Measurements from ENCODE around the gene CORO7.

Gene CORO7

GRCh38 chr16:4416200-4417032, at the start of gene CORO7:
Gene CORO7 (minus strand): TSS chr16:4416596. CDS start chr16:4416518, 78 bp downstream.
- TF ChIP-seq, protein P1, sequence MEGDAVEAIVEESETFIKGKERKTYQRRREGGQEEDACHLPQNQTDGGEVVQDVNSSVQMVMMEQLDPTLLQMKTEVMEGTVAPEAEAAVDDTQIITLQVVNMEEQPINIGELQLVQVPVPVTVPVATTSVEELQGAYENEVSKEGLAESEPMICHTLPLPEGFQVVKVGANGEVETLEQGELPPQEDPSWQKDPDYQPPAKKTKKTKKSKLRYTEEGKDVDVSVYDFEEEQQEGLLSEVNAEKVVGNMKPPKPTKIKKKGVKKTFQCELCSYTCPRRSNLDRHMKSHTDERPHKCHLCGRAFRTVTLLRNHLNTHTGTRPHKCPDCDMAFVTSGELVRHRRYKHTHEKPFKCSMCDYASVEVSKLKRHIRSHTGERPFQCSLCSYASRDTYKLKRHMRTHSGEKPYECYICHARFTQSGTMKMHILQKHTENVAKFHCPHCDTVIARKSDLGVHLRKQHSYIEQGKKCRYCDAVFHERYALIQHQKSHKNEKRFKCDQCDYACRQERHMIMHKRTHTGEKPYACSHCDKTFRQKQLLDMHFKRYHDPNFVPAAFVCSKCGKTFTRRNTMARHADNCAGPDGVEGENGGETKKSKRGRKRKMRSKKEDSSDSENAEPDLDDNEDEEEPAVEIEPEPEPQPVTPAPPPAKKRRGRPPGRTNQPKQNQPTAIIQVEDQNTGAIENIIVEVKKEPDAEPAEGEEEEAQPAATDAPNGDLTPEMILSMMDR (IDR thresholded peaks at IDR 0.05; ENCODE audit: low read depth, low read length), result no peak
- DNase-seq (ENCODE audit: extremely low read depth, low read depth), result peak; percentile 48

DNA sequence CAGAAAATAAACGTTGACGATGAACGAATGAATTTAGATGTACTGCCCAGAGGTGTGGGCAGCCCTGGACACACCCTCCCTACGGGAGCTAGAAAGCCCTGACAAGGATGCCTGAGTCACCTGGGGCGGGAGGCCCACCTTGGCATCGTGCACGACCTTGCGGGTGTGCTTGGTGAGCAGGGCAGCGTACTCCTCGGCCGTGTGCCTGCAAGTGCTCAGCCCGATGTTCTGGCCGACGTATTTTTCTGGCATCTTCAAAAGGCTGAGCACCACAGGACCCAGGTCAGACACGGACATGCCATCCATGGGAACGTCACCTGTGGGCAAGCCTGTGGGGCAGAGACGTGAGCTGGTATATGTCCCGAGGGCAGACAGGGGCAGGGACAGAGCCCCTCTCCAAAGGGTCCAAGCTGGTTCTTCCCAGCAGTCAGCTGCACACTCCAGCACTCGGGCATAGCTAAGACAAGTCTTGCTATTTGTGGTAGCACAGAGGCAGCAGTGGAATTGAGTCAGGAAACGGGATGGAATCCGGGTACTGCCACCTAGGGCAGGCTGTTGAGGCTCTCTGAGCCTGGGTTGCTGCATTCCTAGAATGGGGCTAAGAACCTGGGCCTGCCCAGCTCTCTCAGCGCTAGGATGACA, 47.2 kb upstream of the CORO7 start:
- DNase-seq (ENCODE audit: extremely low read depth, low read depth), result no peak
- TF ChIP-seq, protein P1 (IDR thresholded peaks at IDR 0.05; ENCODE audit: low read depth, low read length), result no peak

GRCh38 chr16:4461250-4462085, 45.1 kb upstream of the CORO7 start:
- DNase-seq (ENCODE audit: extremely low read depth, low read depth), result no peak

DNA sequence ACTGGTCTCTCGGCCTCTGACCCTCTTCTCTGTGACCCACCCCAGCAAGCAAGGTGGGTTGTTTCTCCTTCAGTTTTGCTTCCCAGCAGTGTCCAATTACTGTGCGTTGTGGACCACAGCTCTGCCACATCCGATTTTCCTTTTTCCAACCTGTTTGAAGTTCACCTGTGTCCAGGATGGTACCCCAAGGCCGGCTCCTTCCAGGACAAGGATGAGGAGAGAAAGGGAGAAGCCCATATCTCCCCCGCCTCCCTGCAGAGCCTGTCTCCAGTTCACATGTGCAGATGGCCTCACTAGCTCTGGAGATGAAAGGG, 44.5 kb upstream of the CORO7 start:
- DNase-seq (ENCODE audit: extremely low read depth, low read depth), result no peak
- TF ChIP-seq, protein P1 (IDR thresholded peaks at IDR 0.05; ENCODE audit: low read depth, low read length), result no peak

More at GRCh38 chr16:4461250-4462085, 45.1 kb upstream of the CORO7 start:
- TF ChIP-seq, protein P1 (IDR thresholded peaks at IDR 0.05; ENCODE audit: low read depth, low read length), result no peak

- TF ChIP-seq, protein P1 (IDR thresholded peaks at IDR 0.05; ENCODE audit: low read depth, low read length), result no peak
- DNase-seq (ENCODE audit: extremely low read depth, low read depth), result no peak
These were observed 39.6 kb upstream of the CORO7 start for GRCh38 chr16:4455951-4456350.

GRCh38 chr16:4455081-4455480, 38.7 kb upstream of the CORO7 start:
- TF ChIP-seq, protein P1 (IDR thresholded peaks at IDR 0.05; ENCODE audit: low read depth, low read length), result no peak
- no peak for DNase-seq (ENCODE audit: extremely low read depth, low read depth)
